ENCODE measurements around the gene NEAT1. TPM values are rescaled to one million over a fixed set of nuclear protein-coding genes. Genes with fewer than 3 reads are reported as not detected.

The NEAT1 gene
- total and polyA plus RNA-seq, 2 experiments from 2014 or later, result 5.3 to 7.2 TPM

GRCh38 chr11:65389294-65389980, 33.2 kb upstream of the NEAT1 start:
- H3K4me1 ChIP-seq (ENCODE audit: insufficient read depth), result peaks cover 10% of the 10 kb centered on the region; the same call in 1 of the 2 replicates
- no peak for TF ChIP-seq STAT1 (IDR thresholded peaks at IDR 0.05; ENCODE audit: unreplicated experiment)
- 0 out of 2 replicates have a peak, but pooled peaks cover 6% of the 10 kb centered on the region for H3F3A ChIP-seq (replicated peaks; ENCODE audit: low read depth)
- Mint-ChIP-seq H3K27me3 (ENCODE audit: insufficient read depth, low read depth, poor library complexity) (peaks cover 7% of the 10 kb centered on the region), H3K27ac (0 out of 2 replicates have a peak overlapping the region, but pooled peaks have one; percentile 18), H3K36me3 (ENCODE audit: low read depth) (no peaks in the 10 kb centered on the region; the same call in 2 of the 3 replicates), H3K9me3 (no peaks in the 10 kb centered on the region), H3K4me3 (no peak overlapping the region; the same call in 2 of the 3 replicates), H3K4me1 (peaks cover 19% of the 10 kb centered on the region)
- no peak overlapping the region for H3K4me2 ChIP-seq
- ATAC-seq (no peak), DNase-seq (ENCODE audit: low spot score) (no peak)
- H3K4me3 ChIP-seq, result no peak overlapping the region
- no peaks in the 10 kb centered on the region for H3K27me3 ChIP-seq (ENCODE audit: insufficient read depth)
- no peaks in the 10 kb centered on the region for H3K79me2 ChIP-seq (replicated peaks; ENCODE audit: insufficient read depth)
- H3K27ac ChIP-seq (ENCODE audit: low read depth), result no peak overlapping the region
- no peaks in the 10 kb centered on the region for H3K9me2 ChIP-seq (ENCODE audit: insufficient read depth)
- no peaks in the 10 kb centered on the region for H3K36me3 ChIP-seq (ENCODE audit: insufficient read depth)
- H2AFZ ChIP-seq, result no peak overlapping the region
- no peaks in the 10 kb centered on the region for H4K20me1 ChIP-seq (replicated peaks; ENCODE audit: insufficient read depth)

DNA sequence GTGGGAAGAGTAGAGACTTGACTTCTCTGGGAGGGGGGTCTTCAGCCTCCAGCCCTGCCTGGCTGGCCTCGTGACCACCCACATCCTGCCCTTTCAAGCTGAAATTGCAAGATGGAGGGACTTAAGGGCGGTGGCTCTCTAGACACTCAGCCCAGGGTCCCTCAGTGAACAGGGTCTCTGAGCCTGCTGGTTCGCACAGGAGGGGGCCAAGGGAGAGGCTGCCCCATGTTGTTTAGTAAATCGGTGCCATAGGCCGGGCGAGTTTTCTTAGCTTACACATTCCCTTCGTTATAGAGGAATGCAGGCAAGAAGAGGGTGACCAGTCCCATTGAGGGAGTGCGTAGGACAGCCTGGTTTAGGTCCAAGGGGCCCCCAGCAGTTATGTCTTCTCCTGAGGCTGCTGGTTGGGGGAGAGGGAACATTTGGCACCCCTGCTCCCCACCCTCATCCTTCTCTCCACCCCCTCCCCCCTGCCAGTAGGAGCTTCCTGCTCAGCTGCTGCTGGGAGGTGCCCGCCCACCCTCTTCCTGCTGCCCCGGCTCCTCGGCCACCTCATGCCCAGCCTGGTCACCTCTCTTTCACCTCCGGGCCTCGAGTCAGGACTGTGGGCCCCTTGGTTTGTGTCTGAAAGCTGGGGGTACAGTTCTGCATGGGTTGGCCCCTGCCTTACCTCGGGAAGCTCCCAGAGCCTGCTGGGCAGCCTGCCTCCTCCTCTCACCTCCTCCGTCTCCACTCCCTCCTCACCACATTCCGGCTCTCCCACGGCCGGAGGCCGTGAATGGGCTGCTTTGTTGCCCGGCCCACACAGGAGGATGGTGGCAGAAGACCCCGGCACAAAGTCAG, 32.3 kb upstream of the NEAT1 start:
- Mint-ChIP-seq H3K4me1 (peaks cover 19% of the 10 kb centered on the region), H3K27me3 (ENCODE audit: insufficient read depth, low read depth, poor library complexity) (peaks cover 7% of the 10 kb centered on the region), H3K4me3 (no peak overlapping the region), H3K27ac (no peak overlapping the region), H3K36me3 (ENCODE audit: low read depth) (no peaks in the 10 kb centered on the region; the same call in 2 of the 3 replicates), H3K9me3 (no peaks in the 10 kb centered on the region)
- H4K20me1 ChIP-seq (replicated peaks; ENCODE audit: insufficient read depth), result no peaks in the 10 kb centered on the region
- H3K36me3 ChIP-seq (ENCODE audit: insufficient read depth), result no peaks in the 10 kb centered on the region
- DNase-seq (ENCODE audit: low spot score), result no peak
- 0 out of 2 replicates have a peak, but pooled peaks cover 6% of the 10 kb centered on the region for H3F3A ChIP-seq (replicated peaks; ENCODE audit: low read depth)
- H3K9me2 ChIP-seq (ENCODE audit: insufficient read depth), result no peaks in the 10 kb centered on the region
- 0 out of 2 replicates have a peak overlapping the region, but pooled peaks have one; percentile 32 for H3K4me2 ChIP-seq
- H2AFZ ChIP-seq, result no peak overlapping the region
- H3K4me3 ChIP-seq, result no peak overlapping the region
- ATAC-seq, result peak; percentile 18
- H3K4me1 ChIP-seq (ENCODE audit: insufficient read depth), result peaks cover 10% of the 10 kb centered on the region; the same call in 1 of the 2 replicates
- no peaks in the 10 kb centered on the region for H3K27me3 ChIP-seq (ENCODE audit: insufficient read depth)
- peak overlapping the region; percentile 26; the same call in 1 of the 2 replicates for H3K27ac ChIP-seq (ENCODE audit: low read depth)
- no peaks in the 10 kb centered on the region for H3K79me2 ChIP-seq (replicated peaks; ENCODE audit: insufficient read depth)
- TF ChIP-seq REST (IDR thresholded peaks at IDR 0.05; ENCODE audit: unreplicated experiment), result no peak
- no peak for TF ChIP-seq CREB1 (CRISPR knock-in tag; IDR thresholded peaks at IDR 0.05; ENCODE audit: low read depth)
- TF ChIP-seq JUNB (IDR thresholded peaks at IDR 0.05; ENCODE audit: unreplicated experiment), result no peak
- TF ChIP-seq ZNF331 (CRISPR knock-in tag; IDR thresholded peaks at IDR 0.05; ENCODE audit: low read depth), result no peak
- TF ChIP-seq ZNF114 (CRISPR knock-in tag; IDR thresholded peaks at IDR 0.05), result no peak
- TF ChIP-seq EZH2 (IDR thresholded peaks at IDR 0.05; ENCODE audit: low read depth, unreplicated experiment), result no peak
- TF ChIP-seq POLR2AphosphoS5 (IDR thresholded peaks at IDR 0.05; ENCODE audit: low read depth), result no peak
- TF ChIP-seq NANOG (IDR thresholded peaks at IDR 0.05; ENCODE audit: borderline replicate concordance), result no peak
- no peak for TF ChIP-seq EZH2phosphoT487 (IDR thresholded peaks at IDR 0.05; ENCODE audit: unreplicated experiment)
- TF ChIP-seq, protein P1, sequence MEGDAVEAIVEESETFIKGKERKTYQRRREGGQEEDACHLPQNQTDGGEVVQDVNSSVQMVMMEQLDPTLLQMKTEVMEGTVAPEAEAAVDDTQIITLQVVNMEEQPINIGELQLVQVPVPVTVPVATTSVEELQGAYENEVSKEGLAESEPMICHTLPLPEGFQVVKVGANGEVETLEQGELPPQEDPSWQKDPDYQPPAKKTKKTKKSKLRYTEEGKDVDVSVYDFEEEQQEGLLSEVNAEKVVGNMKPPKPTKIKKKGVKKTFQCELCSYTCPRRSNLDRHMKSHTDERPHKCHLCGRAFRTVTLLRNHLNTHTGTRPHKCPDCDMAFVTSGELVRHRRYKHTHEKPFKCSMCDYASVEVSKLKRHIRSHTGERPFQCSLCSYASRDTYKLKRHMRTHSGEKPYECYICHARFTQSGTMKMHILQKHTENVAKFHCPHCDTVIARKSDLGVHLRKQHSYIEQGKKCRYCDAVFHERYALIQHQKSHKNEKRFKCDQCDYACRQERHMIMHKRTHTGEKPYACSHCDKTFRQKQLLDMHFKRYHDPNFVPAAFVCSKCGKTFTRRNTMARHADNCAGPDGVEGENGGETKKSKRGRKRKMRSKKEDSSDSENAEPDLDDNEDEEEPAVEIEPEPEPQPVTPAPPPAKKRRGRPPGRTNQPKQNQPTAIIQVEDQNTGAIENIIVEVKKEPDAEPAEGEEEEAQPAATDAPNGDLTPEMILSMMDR (conservative IDR thresholded peaks at IDR 0.05; ENCODE audit: low read depth in 2 of 2), result no peak

All from GM23338 (cell line).